Loucy (cell line): ENCODE results near the gene TSHZ2.

Experiments
- EZH2phosphoT487 ChIP-seq: fragments of 200-600 bp; IDR thresholded peaks from 2 replicates; pipeline ENCODE4 v1.6.1; 2018; ENCODE audit warnings: antibody characterized with exemption, mild to moderate bottlenecking, moderate library complexity, borderline replicate concordance
- TF ChIP-seq, protein P1 (sequence below): fragments of 200-600 bp; sonication (generic); conservative IDR thresholded peaks from 2 replicates; pipeline ENCODE4 v1.5.1; 2014; ENCODE audit warnings: mild to moderate bottlenecking, antibody characterized with exemption, low read length

DNA sequence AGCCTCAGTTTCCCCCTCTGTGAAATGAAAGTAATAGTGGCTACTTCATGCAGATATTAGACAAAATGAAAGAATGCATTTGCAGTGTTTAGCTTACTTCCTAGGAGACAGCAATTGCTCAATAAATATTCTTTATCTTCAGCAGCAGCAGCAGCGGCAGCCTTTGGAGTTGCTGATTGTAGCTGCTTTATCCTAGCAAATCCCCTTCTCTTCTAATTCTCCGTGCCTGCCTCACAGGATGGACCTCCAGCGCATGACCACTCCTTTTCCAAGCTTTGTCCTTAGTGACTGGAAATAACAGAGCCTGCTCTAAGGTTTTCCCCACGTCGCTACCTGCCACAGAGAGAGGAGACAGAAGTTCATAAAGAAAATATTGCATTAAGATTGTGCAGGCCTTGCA is 279.8 kb downstream of the TSHZ2 start:
- TF ChIP-seq, protein P1, sequence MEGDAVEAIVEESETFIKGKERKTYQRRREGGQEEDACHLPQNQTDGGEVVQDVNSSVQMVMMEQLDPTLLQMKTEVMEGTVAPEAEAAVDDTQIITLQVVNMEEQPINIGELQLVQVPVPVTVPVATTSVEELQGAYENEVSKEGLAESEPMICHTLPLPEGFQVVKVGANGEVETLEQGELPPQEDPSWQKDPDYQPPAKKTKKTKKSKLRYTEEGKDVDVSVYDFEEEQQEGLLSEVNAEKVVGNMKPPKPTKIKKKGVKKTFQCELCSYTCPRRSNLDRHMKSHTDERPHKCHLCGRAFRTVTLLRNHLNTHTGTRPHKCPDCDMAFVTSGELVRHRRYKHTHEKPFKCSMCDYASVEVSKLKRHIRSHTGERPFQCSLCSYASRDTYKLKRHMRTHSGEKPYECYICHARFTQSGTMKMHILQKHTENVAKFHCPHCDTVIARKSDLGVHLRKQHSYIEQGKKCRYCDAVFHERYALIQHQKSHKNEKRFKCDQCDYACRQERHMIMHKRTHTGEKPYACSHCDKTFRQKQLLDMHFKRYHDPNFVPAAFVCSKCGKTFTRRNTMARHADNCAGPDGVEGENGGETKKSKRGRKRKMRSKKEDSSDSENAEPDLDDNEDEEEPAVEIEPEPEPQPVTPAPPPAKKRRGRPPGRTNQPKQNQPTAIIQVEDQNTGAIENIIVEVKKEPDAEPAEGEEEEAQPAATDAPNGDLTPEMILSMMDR, result no peak
- TF ChIP-seq EZH2phosphoT487, result no peak
